Activated T-cell treated with anti-CD3 and anti-CD28 coated beads, Interleukin-2, amount 50 U/mL, for 72 hours (primary cell): ENCODE data around the gene OR7G3. TPM values are rescaled to one million over a fixed set of nuclear protein-coding genes. Genes with fewer than 3 reads are reported as not detected.

Experiments
- ATAC-seq, 2 donors: fragments of 150-1000 bp; cut with Tn5 transposase; replicated peaks in 1 of 2; 2 replicates each; pipeline ENCODE4 v1.10.0; 2021; ENCODE audit warnings: moderate library complexity in 2 of 2, mild to moderate bottlenecking in 1 of 2
- DNase-seq, 2 donors: peaks; one replicate each; pipeline ENCODE4 v3.0.0; 2021 to 2022; ENCODE audit warnings: mixed read lengths in 1 of 2
- H3K27ac Mint-ChIP-seq: one replicate; pipeline ENCODE4 v1.8.0; 2022; ENCODE audit warnings: mild to moderate bottlenecking, moderate library complexity, mixed read lengths
- H3K27me3 Mint-ChIP-seq: one replicate; pipeline ENCODE4 v1.8.0; 2022; ENCODE audit warnings: low read depth, mixed read lengths
- H3K36me3 Mint-ChIP-seq, 2 donors: one replicate each; pipeline ENCODE4 v1.8.0; 2022; ENCODE audit warnings: mixed read lengths in 2 of 2, mild to moderate bottlenecking in 1 of 2; ENCODE audit not compliant: insufficient read depth in 2 of 2
- H3K4me1 Mint-ChIP-seq: one replicate; pipeline ENCODE4 v1.8.0; 2022; ENCODE audit warnings: low read depth, mixed read lengths
- H3K4me3 Mint-ChIP-seq, 2 donors: one replicate each; pipeline ENCODE4 v1.8.0; 2022; ENCODE audit warnings: mild to moderate bottlenecking in 2 of 2, mixed read lengths in 2 of 2, moderate library complexity in 2 of 2
- H3K9me3 Mint-ChIP-seq, 2 donors: one replicate each; pipeline ENCODE4 v1.8.0; 2022; ENCODE audit warnings: mixed read lengths in 2 of 2
- total RNA-seq, 2 donors: library from RNA; stranded (reverse); gene quantifications; one replicate each; pipeline ENCODE4 v1.2.3, GENCODE V29; 2022

The OR7G3 gene
- total RNA-seq, 2 donors from 2014 or later, result not detected

DNA sequence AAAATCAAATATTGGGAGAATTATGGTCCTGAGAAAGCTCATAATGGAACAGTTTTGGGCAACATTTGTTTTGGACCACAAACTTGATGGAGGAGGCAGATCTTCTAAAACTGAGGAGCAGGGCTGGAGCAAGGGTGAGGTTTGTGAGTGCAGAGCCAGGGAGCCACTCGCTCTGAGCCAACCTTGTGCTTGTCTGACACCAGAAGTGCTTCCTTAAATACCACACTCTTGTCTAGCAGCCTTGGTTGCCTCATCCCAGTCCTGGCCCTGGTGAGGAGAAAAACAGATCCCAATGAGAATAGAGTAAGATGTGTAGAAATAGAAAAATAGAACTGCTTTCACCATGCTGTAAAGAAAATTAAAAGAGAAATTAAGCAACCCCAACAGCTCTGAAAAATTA, 20.1 kb upstream of the OR7G3 start:
- Mint-ChIP-seq H3K4me1 (peaks cover 64% of the 10 kb centered on the region), H3K27ac (no peak overlapping the region), H3K9me3 (peaks cover 10 to 12% of the 10 kb centered on the region in 2 donors)

DNA sequence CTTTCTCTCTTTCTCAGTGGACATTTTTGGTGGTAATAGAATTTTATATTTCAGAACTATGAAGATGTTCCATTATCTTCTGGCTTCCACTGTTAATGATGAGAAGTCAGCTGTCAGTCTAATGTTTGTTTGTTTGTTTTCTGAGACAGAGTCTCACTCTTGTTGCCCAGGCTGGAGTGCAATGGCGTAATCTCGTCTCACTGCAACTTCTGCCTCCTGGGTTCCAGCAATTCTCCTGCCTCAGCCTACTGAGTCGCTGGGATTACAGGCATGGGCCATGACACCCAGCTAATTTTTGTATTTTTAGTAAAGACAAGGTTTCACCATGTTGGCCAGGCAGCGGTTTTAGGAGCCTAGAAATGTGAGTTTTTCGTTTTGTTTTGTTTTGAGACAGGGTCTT, 18.2 kb upstream of the OR7G3 start:
- Mint-ChIP-seq H3K4me1 (peaks cover 64% of the 10 kb centered on the region), H3K27me3 (no peaks in the 10 kb centered on the region)

More for the DNA sequence above, 20.1 kb upstream of the OR7G3 start:
- Mint-ChIP-seq H3K36me3 (peaks cover 49 to 73% of the 10 kb centered on the region in 2 donors), H3K27me3 (no peaks in the 10 kb centered on the region), H3K4me3 (no peak overlapping the region)
- ATAC-seq (no peak), DNase-seq (no peak)

DNA sequence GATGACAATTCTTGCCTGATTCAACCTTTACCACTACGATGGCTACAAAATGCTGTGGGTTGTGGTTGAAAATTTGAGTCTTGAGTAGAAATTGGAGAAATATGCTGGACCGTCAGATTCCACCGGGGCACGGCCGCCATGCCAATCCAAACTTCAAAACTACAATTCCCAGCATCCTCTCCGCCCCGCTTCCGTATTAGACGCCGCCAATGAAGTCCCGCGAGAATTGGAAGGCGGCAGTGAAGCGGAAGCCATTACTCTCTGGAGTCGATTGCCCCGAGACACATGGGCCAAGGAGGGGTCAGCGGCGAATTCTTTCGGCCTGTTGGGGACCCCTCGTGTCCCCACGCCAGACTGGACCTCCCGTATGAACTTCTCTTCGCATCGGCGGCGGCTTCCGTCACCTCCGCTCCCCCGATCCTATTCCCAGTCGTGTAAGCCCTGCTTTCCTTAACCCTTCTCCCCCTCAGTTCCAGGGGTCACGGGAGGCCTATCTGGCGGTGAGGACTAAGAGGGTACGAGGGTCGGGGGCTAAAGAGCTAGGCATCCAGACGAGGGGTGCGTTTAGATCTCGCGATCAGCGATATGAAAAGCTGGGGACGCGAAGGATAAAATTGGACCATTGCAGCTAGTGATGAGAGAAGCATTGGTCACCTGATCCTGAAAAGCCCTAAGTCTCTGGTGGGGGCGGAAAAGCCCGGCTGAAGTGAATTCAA, 13.6 kb upstream of the OR7G3 start, which contains the start of gene ZNF317:
ZNF317 (plus strand) TSS at position 239 of the 716 bp plus-strand sequence. CDS start 15,620 bp downstream, outside the sequence.
- peak; percentile 89 to 93 for DNase-seq
- H3K4me1 Mint-ChIP-seq, result peaks cover 52% of the 10 kb centered on the region
- H3K4me3 Mint-ChIP-seq, result peak within 1 kb of the TSS; percentile 97 to 99
- ATAC-seq, result peak; percentile 94 to 96
- peaks cover 3 to 6% of the 10 kb centered on the region in 2 donors for H3K9me3 Mint-ChIP-seq
- peak within 1 kb of the TSS; percentile 97 for H3K27ac Mint-ChIP-seq
- H3K36me3 Mint-ChIP-seq, result peaks cover 12 to 30% of the 10 kb centered on the region in 2 donors
- H3K27me3 Mint-ChIP-seq, result no peaks in the 10 kb centered on the region

More for the DNA sequence above, 18.2 kb upstream of the OR7G3 start:
- Mint-ChIP-seq H3K9me3 (peaks cover 3 to 10% of the 10 kb centered on the region in 2 donors), H3K4me3 (peak overlapping the region in 1 of 2 donors; percentile 45), H3K36me3 (peaks cover 34 to 63% of the 10 kb centered on the region in 2 donors), H3K27ac (peak overlapping the region; percentile 87)
- DNase-seq (no peak), ATAC-seq (no peak)

DNA sequence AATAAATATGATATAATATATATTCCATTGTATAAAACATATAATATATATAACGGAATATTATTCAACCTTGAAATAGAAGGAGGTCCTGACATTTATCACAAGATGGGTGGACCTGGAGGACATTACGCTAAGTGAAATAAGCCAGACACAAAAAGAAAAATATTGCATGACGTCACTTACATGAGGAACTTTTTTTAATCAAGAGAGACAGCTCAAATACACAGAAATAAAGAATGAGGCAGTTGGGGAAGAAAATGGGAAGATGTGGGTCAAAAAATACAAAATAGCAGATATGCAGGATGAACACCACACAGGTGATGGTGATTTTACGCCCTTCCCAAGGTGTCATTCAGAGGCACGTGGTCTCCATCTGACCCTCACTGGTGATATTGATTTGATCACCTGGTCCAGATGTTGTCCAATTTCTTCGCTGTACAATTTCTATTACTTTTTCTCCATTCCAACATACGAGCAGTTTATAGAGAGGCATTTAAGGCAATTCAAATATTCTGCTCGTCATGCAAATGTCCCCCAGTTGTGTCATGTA, 12.9 kb upstream of the OR7G3 start:
- Mint-ChIP-seq H3K4me1 (peaks cover 50% of the 10 kb centered on the region), H3K36me3 (peaks cover 7 to 24% of the 10 kb centered on the region in 2 donors), H3K9me3 (peaks cover 2 to 5% of the 10 kb centered on the region in 2 donors), H3K27me3 (no peaks in the 10 kb centered on the region), H3K4me3 (peak overlapping the region; percentile 97 to 99), H3K27ac (peak overlapping the region; percentile 97)
- peak; percentile 8 to 12 for ATAC-seq
- DNase-seq, result no peak

DNA sequence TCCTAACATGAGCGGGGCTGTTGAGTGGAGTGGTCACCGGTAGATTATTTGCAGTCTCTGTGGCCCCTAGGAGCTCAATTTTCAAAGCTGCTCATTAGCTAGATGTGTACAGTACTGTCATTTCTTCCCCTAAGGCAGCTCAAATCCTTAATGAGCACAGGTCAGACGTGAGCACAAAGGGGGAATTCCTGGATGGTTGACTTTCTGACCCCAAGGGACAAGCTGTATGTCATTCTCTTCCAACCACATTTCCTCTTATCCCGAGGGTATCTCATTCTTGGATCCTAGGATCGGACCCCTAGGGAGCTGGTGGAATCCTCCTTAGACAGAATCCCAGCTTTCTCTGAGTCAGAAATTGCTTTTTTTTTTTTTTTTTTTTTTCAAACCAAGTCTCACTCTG, 5.7 kb upstream of the OR7G3 start:
- Mint-ChIP-seq H3K9me3 (no peaks in the 10 kb centered on the region), H3K4me1 (peaks cover 12% of the 10 kb centered on the region), H3K27me3 (peaks cover 7% of the 10 kb centered on the region), H3K4me3 (no peak overlapping the region), H3K36me3 (no peaks in the 10 kb centered on the region), H3K27ac (no peak overlapping the region)
- DNase-seq, result no peak
- no peak for ATAC-seq

DNA sequence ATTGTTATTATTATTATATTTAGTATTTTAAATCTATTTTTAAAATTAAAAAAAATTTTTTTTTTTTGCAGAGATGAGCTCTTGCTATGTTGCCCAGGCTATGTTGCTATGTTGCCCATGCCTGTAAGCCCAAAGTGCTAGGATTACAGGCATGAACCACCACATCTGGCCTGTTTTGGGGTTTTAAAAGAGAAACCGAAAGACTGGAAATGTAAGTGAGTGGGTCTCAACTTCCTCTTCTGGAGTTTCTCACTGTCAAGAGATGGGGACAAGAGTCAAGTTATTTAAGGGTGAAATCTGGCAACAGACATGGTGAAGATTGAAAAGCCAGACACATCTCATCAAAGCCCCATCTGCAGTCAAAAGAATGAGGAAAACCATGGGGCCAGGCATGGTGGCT, 4.2 kb upstream of the OR7G3 start:
- no peaks in the 10 kb centered on the region for H3K9me3 Mint-ChIP-seq
- peaks cover 21% of the 10 kb centered on the region for H3K27me3 Mint-ChIP-seq
- H3K4me3 Mint-ChIP-seq, result no peak overlapping the region
- H3K36me3 Mint-ChIP-seq, result no peaks in the 10 kb centered on the region
- H3K27ac Mint-ChIP-seq, result no peak overlapping the region
- DNase-seq (no peak), ATAC-seq (no peak)
- H3K4me1 Mint-ChIP-seq, result peaks cover 6% of the 10 kb centered on the region

DNA sequence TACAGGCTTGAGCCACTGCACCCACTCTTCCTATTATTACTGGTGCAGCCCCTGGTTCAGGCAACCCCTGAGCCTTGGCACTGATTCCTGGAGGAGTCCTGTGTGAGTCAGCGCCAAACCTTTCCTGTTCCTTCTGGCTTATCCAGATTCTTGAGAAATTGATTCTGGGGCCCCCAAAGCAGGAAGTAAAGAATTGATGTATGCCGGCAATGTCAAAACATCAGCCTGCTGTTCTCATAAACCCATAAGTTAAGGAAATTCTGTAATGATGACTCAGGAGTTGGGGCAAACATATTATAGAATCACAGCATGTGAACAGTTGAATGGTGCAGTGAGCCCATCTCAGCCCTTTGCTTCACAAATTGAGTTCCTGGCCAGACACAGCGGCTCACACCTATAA, 1.4 kb upstream of the OR7G3 start:
- Mint-ChIP-seq H3K27me3 (peaks cover 22% of the 10 kb centered on the region), H3K4me1 (peaks cover 6% of the 10 kb centered on the region), H3K9me3 (no peaks in the 10 kb centered on the region), H3K4me3 (no peak overlapping the region), H3K36me3 (no peaks in the 10 kb centered on the region), H3K27ac (no peak overlapping the region)
- ATAC-seq (no peak), DNase-seq (no peak)

DNA sequence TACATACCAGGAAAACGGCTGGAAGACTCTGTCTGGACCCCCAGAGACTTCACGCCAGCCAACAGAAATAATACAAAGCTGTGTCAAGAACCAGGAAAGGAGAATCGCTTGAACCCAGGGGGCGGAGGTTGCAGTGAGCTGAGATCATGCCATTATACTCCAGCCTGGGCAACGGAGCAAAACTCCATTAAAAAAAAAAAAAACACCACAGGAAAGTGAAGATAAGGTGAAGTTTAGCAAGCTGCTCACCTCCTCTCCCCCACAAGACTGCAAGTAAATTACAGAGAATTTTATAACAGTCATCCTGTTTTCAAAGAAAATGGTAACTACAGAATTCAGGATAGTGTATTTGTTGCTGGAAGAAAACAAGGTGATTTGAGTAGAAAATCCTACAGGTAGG, 10.2 kb downstream of the OR7G3 start:
- H3K4me1 Mint-ChIP-seq, result no peaks in the 10 kb centered on the region
- peaks cover 26% of the 10 kb centered on the region for H3K27me3 Mint-ChIP-seq
- no peaks in the 10 kb centered on the region for H3K36me3 Mint-ChIP-seq
- DNase-seq, result no peak
- H3K9me3 Mint-ChIP-seq, result no peaks in the 10 kb centered on the region
- no peak overlapping the region for H3K27ac Mint-ChIP-seq
- no peak overlapping the region for H3K4me3 Mint-ChIP-seq
- no peak for ATAC-seq

DNA sequence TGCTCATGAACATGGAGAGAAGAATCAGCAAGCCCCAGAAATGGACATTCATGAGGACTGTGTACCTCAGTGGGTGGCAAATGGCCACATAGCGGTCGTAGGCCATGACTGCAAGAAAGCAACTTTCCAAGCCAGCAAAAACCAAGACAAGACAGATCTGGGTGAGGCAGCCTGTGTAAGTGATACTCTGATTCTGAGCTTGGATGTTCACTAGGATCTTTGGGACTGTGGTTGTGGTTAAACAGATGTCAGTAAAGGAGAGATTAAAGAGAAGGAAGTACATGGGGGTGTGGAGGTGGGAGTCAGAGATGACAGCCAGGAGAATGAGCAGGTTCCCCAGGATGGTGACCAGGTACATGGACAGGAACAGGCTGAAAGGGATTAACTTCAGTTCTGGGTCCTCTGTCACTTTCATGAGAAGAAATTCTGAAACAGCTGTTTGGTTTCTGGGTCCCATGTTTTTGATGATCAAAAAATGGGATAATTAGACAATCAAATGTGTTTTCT, 11.4 kb downstream of the OR7G3 start, which contains the start of gene OR7G1:
OR7G1 (minus strand) TSS at position 457 of the 507 bp plus-strand sequence; CDS start at position 457, 0 bp downstream.
- no peak for ATAC-seq
- no peaks in the 10 kb centered on the region for H3K9me3 Mint-ChIP-seq

DNA sequence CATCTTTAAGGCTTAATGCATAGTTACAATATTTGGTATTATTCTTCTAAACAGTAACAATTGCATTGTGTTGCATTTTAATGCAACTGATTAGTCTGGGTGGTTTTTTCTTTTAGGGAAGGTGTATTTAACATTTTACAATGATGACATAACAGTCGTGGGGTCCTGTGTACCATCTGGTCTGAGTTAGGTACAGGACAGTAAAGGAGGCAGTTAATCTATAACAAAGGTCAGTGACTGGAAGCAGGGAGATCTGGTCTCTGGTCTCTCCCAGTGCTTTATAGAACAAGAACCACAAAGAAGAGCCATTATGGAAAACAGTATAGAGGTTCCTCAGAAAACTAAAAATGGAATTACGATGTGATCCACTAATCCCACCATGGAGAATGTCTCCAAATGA, 16.8 kb downstream of the OR7G3 start:
- no peak overlapping the region for H3K4me3 Mint-ChIP-seq
- DNase-seq, result no peak
- no peak overlapping the region for H3K27ac Mint-ChIP-seq
- no peak for ATAC-seq
- no peaks in the 10 kb centered on the region for H3K9me3 Mint-ChIP-seq
- no peaks in the 10 kb centered on the region for H3K4me1 Mint-ChIP-seq
- no peaks in the 10 kb centered on the region for H3K27me3 Mint-ChIP-seq
- H3K36me3 Mint-ChIP-seq, result no peaks in the 10 kb centered on the region

More for the DNA sequence above, 11.4 kb downstream of the OR7G3 start, which contains the start of gene OR7G1:
- no peak within 1 kb of the TSS for H3K27ac Mint-ChIP-seq
- H3K4me3 Mint-ChIP-seq, result no peak within 1 kb of the TSS
- no peaks in the 10 kb centered on the region for H3K4me1 Mint-ChIP-seq
- H3K27me3 Mint-ChIP-seq, result peaks cover 20% of the 10 kb centered on the region
- no peaks in the 10 kb centered on the region for H3K36me3 Mint-ChIP-seq
- DNase-seq, result no peak

DNA sequence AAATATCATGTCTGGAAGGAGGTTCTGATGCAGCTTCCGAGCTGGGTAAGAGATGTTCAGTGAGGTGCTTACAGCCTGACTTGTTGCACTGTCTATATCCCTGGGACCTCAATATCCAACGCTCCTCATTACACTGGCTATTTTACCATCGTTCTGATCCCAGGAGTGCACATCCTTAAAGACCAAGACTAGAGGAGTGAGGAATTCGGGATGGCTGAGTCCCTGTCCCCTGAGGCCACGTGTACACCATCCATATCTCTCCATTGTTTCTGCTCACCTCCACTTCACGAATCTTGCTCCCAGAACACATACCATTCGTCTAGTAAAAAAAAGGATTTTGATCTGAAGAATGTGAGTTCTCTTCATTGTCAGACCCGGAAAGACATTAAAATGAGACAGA, 19.4 kb downstream of the OR7G3 start, which contains the start of gene OR7G2:
OR7G2 (minus strand) TSS at position 101 of the 400 bp plus-strand sequence. CDS start 4,232 bp downstream, outside the sequence.
- Mint-ChIP-seq H3K4me1 (no peaks in the 10 kb centered on the region), H3K36me3 (no peaks in the 10 kb centered on the region), H3K9me3 (no peaks in the 10 kb centered on the region), H3K27ac (no peak within 1 kb of the TSS), H3K4me3 (no peak within 1 kb of the TSS), H3K27me3 (peaks cover 7% of the 10 kb centered on the region)
- ATAC-seq, result no peak
- no peak for DNase-seq

DNA sequence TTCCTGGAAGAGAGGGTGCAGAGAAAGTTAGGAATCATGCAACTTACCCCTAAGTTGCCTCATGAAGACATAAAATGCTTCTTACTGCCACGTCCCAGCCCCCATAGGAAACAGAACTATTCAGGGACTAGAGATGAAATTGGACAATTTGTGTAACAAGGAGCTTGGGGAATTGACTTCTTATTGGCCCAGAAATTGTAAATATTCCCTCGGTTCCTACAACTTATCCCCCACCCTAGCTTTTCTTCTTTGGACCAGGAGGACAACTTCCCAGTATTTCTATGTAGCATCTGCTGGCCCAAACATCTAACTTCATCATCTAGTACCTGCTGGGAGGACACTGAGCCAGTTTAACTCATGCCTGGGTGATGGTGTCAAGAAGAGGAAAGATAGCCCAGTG, 40.0 kb downstream of the OR7G3 start, which contains the start of gene OR1M1:
OR1M1 (plus strand) TSS at position 301 of the 400 bp plus-strand sequence. CDS start 6,184 bp downstream, outside the sequence.
- H3K27ac Mint-ChIP-seq, result no peak within 1 kb of the TSS
- H3K9me3 Mint-ChIP-seq, result no peaks in the 10 kb centered on the region
- H3K27me3 Mint-ChIP-seq, result peaks cover 20% of the 10 kb centered on the region

DNA sequence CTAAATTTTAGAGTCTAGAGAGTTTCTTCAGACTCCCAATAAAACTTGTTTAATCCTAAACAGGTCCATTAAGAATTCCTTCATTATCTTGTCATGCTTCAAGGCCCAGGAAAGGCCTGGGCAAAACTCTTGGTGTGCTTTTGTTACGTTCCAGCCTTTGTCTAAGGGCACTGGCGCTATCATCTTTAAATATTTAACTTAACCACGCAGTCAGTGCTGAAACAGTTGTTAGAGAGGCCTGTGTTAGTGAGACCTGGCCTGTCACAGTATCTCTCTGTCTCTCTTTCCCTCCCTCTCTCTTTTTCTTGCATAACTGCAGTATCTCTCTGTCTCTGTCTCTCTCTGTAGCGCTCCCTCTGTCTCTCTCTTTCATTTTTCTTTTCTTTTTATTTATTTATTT, 48.1 kb downstream of the OR7G3 start:
- H3K27ac Mint-ChIP-seq, result no peak overlapping the region
- ATAC-seq, result no peak
- no peak overlapping the region for H3K4me3 Mint-ChIP-seq
- no peak for DNase-seq
- no peaks in the 10 kb centered on the region for H3K27me3 Mint-ChIP-seq
- no peaks in the 10 kb centered on the region for H3K36me3 Mint-ChIP-seq
- H3K4me1 Mint-ChIP-seq, result peaks cover 4% of the 10 kb centered on the region
- H3K9me3 Mint-ChIP-seq, result no peaks in the 10 kb centered on the region

More for the DNA sequence above, 40.0 kb downstream of the OR7G3 start, which contains the start of gene OR1M1:
- ATAC-seq, result no peak
- Mint-ChIP-seq H3K4me3 (no peak within 1 kb of the TSS), H3K36me3 (no peaks in the 10 kb centered on the region), H3K4me1 (no peaks in the 10 kb centered on the region)
- DNase-seq, result no peak
